Stimulated activated CD8-positive, alpha-beta memory T cell treated with anti-CD3 and anti-CD28 coated beads, Interleukin-7, amount 100 ng/mL, for 1 hour (primary cell): ENCODE results near the gene VPS13D.
"Not testable (repeated sequence)": the region's sequence is repeated elsewhere in the genome, so short reads cannot be mapped to it uniquely, and the experiment has no call there.

Experiments used
- DNase-seq, 2 donors: peaks; one replicate each; pipeline ENCODE4 v3.0.0-alpha.2; 2020; ENCODE audit warnings: low read depth in 2 of 2

VPS13D gene

DNA sequence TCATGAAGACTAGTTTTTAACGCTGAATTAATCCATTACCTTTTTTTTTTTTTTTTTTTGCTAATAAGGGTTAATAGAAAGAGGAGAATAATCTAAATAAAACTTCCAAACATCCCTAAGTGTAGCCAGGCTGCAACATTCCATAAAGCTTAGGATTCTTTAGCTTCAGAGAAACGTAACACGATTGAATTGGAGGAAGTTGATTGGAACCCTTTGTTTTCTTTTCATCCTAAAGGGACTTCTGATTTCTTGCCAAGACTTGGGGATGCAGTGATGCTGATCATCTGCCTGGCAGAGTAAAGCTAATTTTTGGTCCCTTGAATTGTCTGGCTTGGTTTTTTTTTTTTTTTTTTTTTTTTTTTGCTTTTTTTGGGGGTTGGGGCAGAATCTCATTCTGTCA lies 142.9 kb downstream of the VPS13D start:
- no peak for DNase-seq

DNA sequence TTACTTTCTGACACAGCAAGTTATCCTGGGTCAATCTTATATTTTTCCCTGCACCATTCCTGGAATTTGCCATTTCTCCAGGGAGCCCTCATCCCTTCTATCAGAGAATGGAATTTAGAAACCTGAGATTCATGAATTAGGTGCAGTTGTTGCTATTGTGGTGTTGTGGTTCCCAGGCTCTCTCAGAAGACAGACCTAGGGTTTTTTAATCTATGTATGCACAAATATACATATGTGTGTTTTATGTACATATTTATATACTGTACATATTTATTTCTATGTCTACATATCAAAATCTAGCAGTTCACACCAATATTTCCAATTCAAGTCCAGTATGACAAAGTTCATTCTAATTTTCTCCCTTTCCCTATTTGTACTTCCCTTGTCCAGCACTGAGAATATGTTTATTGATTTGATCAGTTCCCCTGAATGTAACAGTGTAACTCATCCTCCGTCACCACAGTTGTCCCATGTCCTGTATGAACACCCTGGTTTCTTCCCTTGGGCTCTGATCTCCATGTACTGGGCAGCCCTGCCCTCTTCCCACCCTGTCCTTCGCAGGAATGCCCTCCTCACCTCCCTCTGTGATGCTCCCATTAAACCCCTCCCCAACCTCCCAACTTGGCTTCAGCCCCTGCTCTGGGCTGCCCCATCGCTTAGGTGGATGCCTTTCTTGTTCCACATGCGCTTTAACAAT lies 145.5 kb downstream of the VPS13D start:
- no peak for DNase-seq

DNA sequence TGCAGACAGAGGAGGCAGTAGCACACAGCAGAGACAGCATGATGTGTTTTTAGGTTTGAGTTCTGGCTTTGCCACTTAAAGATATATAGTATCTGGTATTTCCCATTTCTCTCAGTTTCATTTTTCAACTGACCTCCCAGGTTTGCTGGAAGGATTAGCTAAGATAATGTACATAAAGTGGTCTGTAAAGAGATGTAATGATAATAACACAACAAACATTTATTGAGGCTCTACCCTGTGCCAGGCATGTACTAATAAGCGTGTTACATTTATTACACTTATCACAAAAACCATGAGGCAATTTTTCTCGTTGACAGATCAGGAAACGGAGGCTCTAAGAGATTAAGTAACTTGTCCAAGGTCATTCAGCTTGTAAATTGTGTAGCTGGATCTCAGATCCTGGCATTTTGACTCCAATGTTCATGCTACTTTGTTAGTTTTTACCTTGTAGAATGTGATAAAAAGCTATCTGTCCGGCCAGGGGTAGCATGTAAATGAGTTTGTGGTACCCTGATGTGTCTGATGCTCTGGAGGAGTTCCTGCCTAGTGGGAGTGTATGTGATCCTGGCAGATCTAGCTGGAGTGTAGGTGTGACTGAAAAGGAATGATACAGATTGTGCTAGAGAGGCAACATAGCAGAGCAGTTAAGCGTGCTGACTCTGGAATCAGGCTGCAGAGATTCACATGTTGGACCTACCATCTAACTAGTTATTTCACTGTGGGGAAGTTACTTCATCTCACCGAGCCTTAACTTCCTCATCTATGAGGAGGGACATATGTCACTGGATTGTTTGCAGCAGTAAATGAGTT lies 146.6 kb downstream of the VPS13D start:
- DNase-seq = no peak

DNA sequence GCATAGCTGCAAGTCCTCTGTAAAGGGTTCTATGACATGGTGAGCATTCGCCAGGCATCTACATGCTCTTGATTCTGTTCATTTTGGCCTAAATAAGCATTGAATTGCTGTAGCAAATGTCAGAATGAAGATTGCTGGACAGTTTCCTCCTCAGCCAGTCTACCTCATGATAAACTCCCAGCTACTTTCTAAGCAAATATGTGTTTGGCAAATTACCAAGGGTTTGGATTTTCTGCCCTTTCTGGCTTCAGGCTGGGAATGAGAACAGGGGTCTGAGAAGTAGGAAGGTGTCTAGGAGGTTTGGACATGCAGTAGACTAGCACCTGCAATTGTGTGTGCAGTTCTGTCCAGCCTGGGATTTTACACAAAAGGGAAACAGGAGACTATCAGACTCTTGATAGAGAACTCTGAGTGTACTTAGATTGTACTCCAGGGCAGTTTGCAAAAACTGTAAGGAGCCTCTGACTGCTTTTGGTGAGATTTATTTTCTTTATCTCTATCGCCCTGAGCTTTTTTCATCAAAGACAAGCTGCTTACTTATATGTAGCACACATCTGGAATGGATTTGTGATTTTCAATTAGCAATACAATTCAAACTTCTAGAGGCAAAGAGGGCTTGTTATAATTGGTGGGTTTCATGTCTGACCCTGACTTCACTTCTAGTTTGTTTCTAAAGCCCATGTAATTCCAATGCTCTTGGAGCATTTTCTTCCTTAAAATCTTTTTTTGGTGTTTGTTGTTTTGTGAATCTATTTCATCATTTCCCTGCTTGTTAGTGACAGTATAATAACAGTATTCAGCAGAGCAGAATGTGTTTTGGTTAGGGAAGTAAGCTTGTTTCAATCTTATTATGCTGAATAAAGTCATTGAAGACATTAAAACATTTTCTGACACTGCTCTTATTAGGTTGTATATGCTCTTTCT lies 150.8 kb downstream of the VPS13D start:
- no peak for DNase-seq

DNA sequence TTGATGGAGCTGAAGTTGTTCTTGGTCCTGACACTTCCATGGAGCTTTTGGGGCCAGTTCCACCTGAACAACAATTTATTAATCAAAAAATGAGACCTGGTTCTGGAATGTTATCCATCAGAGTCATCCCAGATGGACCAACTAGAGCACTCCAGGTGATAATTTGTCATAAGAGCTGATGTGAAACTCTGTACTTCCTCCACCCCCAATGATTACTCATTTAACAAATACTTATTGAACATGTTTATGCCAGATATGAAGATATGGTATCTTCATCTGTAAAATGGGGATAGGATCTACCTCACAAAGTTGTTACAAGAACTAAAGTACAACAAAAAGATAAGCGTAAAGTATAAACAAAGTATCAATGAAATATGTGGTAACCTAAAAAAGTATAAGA lies 153.2 kb downstream of the VPS13D start:
- DNase-seq = no peak

DNA sequence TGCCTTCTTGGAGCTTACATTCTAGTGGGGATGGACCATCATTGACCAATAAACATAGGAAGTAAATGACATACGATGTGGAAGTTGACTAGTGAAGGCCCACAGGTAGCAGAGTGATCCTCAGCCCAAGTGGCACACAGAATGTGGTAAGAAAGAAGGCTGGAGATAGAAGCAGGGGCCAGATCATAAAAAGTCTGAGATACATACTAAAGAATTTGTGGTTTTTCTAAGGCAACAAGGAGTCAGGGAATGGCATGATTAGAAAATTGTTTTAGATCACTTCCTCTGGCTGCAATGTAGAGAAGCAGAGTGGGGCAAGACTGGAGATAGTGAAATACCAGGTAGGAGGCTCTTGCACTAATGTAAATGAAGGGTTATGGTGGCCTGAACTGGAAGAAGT lies 154.0 kb downstream of the VPS13D start:
- DNase-seq = no peak

DNA sequence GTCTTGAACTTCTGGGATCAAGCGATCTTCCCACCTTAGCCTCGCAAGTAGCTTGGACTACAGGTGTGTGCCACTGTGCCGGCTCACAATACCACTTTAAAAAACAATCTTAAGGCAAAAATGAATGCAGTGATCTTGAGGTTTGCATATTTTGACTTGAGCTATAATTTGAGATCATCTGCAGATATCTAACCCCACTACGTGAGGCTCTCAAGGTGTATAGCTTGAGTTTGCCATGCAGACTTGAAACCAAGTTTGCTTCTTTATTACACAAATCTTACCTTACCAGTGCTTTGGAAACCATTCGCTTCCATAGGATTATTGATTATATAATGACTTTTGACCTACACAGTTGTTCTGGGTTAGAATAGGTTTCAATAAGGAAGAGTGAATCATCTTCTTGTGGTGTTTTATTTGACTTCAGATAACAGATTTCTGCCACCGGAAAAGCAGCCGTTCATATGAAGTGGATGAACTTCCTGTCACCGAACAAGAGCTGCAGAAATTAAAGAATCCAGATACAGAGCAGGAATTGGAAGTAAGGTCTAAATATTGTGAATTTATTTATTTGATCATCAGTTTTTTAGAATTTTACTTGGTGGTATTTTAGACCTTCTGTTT lies 155.1 kb downstream of the VPS13D start:
- no peak for DNase-seq

DNA sequence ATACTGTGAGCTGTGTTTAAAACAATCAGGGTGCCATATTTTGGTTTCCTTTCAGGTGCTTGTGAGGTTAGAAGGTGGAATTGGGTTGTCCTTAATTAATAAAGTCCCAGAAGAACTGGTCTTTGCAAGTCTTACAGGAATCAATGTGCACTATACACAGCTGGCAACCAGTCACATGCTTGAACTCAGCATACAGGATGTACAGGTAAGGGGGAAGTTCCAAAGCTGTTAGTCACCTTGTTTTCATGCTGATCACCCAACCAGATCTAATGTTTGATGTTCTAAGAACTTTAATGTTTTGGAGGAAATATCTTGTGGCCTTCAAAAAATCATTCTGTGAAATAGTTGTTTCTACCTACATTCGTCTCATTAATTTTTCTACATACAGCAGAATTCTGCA lies 156.3 kb downstream of the VPS13D start:
- DNase-seq = no peak

DNA sequence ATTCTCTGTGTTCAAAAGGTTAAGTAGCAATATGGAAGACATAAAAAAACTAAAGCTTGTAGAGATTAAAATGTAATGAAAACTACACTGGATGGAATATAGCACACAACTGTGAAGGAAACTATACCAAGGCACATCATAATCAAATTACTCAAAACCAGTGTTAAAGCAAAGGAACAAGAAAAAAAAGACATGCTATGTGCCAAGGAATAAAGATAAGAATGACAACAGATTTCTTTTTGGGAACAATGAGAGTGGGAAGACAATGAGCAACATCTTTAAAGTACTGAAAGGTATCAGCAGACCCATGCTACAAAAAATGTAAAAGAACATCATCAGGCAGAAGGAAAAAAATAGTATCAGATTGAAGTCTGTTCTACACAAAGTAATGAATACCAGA lies 157.8 kb downstream of the VPS13D start:
- DNase-seq = no peak

DNA sequence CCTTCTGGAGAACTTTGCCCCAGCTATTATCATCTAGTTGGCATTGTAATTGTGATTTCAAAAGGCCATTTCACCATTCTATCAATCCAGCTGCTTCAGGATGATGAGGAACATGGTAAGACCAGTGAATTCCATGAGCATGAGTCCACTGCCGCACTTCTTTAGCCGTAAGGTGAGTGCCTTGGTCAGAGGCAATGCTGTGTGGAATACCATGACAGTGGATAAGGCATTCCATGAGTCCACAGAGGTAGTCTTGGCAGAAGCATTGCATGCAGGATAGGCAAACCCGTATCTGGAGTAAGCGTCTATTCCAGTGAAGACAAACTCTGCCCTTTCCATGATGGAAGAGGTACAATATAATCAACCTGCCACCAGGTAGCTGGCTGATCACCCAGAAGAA lies 160.5 kb downstream of the VPS13D start:
- not testable (repeated sequence) for DNase-seq

DNA sequence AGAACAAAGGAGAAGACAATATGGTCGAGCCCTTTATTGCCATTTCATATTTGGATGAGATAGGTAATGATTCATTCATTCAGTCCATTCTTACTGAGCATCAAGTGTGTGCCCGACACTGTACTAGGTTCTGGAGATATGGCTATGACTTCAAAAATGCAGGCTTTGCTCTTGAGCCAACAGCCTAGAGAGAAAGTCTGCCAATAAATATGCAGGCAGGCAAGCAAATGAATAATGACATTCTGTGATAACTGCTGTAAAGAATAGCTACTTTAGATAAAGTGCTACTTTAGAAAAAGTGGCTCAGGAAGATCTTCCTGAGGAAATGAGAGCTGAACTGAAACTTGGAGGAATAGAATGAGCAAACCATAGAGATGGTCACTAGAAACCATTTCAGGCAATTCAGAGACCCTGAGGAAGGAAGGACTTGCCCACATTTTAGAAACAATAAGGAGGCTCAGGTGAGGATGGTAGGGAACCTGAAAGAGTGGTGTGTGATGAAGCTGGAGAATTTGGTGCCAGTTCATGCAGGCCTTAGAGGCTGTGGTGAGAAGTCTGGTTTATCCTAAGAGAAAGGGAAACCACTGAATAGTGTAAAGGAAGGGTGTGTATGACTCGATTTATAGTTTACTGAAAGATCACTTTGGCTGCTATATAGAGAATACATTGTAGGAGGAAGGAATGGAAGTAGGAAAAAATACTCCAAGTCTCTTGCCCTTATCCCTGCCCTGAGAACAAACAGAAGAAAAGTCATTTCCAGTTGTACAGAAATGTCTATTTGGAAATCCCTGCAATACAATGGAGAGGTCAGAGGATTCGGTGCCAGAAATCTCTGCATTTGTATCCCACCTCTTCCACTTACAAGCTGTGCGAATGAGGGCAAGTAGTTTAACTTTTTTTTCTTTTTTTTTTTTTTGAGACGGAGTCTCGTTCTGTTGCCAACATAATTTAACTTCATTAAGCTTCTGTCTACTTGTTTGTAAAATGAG lies 167.9 kb downstream of the VPS13D start:
- DNase-seq = no peak

DNA sequence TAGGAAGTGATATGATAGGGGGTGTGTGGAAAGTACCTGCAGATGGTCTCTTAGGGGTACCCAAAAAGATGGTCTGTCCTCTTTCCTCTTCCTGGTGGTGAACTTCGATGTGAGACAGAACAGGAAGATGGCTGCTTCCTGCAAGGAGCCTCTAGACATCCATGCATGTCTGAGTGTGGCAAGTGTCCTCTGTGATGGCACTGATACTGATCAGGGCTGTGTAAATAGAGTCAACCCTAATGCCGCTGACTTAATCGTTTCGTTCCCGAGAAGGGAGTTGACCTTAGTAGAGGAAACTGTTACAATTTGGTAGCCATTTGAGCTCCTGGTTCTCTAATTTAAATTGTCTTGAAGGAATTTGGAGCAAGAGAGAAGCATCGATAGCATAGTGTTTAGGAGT lies 168.6 kb downstream of the VPS13D start:
- DNase-seq = no peak

DNA sequence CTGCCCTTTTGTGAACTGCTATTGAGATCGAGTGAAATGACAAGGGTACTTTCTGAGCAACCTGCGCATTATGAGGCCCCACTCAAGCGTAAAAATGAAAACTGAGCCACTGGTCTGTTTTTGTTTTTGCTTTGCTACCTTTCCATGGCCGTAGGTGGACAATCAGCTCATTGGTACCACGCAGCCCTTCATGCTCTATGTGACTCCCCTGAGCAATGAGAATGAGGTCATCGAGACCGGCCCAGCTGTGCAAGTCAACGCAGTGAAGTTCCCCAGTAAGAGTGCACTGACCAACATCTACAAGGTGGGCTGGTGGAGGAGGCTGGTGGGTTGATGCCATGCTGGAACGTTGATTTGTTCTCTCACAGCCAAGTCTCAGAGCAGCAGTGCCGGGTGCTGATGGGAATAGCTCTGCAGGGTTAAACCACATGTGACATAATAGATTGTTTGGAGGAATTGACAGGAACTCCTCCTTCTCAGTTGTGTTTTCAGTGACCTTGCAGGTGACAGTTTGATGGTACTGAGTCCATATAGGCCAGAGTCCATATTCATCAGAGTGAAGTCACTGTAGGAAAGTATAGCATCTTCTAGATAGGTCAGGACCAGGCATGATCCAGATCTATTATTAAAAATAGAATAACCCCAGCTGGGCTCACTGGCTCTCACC lies 170.3 kb downstream of the VPS13D start:
- no peak for DNase-seq

DNA sequence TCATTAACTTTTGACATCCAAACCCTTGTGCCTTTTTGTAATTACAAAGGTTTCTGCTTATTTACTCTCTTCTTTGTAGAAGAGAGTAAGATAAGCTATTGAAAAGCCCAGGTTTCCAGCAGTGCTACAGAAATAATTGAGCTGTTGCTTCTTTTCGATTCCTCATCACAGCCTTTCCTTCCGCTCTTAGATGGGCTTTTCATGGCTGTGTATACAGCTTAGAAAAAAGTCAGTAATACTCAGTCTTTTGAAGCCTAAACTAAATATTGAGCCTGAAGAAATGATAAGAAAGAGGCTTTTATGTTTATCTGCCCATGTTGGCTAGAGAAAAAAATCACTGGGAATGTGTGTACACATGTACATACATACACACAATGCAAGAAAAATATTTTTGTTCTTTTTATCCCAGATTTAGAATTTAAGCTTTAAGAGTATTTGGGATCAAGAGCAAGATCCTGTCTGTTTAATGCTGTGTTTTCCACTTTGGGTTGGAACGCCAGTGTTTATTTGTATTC lies 172.4 kb downstream of the VPS13D start:
- DNase-seq = no peak

DNA sequence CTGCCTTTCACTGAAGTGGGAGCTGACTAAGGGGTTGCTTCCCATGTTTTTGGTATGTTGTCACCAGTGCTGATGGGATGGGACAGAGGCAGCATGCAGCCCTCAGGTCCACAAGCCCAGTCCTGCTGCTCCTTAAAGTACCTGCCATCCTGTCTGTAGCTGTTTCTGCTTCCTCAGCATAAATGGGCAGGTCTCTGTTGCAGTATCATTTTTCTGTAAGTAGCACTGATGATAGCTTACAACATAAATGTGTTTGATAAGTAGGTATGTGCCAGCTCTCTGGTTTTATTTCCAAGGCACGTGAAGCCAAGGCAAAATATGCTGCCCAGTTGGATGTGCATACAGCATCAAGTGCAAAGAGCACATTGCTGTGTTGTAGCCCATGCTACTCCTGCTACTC lies 173.0 kb downstream of the VPS13D start:
- DNase-seq = no peak

DNA sequence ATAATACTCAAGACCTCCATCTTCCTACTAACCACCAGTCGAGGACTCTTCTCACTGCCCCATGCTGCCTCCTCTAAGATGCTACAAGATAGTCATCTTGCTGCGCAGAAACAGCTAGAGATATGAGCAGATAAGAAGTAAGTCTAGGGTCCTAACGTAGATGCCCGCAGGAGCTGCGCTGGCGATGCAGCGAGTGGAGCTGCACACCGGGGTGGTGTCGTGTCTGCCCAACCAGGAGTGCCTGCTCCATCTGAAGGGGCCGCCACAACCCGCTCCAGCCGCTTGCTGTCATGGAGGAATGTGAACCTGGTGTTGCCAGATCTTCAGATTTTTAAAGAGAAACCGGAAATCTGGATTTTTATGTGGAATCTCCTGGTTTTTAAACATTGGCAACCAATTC lies 175.1 kb downstream of the VPS13D start:
- no peak for DNase-seq

DNA sequence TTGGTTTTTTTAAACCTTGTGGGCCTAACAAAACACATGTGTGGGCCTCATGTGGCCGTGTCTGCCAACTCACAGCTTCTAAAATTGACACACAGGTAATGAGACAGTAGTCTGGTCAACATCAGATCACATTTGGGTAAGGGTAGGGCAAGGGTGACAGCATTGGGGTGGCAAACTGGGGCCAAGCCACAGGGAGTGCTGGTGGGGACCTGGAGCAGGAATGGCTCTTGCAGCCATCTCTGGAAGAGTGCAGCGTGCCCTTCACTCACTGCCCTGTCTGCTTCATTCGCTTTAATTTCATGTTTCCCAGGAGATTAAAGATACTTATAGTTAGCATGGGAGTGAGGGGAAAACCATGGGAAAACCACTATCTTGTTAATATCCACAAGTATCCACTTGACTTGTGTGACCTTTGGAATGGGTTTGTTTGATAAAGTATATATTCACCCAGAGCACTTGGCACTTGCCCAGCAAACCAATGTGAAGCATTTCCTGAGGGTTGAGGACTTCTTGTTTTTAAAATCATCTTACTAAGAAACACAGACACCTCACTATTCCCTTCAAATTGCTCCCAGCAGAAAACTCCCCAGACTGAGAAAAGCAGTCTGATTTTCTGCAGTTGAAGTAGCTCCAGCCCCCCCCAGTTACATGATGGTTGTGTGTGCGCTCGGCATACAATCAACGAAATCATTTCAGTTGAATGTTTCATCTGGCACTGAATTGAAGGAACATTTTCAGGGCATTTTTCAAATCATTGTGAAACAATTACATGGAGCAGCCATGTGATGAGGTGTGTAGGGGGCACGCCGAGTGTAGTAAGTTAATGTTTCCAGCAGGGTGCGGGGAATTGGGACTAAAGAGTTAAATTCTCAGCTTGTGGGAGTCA lies 175.7 kb downstream of the VPS13D start:
- no peak for DNase-seq

DNA sequence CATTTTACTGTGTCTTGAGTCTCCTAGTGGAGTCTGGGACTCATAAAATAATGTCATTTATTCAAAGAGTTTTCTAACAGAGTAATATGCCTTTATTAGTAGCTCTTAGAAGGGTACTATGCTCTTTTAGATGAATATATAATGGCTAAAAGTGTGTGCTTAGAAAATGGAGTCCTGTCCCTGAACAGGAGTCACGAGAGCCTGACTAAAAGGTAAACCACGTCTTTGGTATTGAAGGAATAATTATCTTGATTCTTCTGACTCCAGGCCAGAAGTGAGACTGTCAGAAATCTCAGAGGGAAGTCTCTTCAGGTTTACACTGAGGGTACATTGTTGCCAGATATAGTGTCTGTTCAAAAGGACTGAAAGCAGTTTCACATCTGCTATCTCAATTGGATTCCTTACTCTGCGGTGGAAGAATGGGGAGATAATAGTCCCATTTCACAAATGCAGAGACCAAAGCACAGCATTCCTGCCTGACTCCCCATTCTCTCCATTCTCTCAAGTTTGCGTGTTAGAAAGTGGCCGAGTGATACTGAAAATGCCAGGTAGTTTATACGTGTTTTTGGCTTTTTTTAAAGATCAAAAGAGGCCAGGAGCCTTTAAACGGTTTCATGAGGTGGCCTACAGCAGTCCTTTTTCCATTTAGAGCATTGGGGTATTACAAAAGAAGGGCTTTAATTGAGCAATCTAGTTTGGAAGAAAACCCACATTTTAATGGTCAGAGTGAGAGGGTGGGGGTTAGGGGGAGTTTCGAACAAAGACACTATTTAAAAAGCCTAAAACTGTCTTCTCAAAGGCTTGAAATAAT lies 176.6 kb downstream of the VPS13D start:
- no peak for DNase-seq
